ENCODE measurements around the gene ASS1.

DNA sequence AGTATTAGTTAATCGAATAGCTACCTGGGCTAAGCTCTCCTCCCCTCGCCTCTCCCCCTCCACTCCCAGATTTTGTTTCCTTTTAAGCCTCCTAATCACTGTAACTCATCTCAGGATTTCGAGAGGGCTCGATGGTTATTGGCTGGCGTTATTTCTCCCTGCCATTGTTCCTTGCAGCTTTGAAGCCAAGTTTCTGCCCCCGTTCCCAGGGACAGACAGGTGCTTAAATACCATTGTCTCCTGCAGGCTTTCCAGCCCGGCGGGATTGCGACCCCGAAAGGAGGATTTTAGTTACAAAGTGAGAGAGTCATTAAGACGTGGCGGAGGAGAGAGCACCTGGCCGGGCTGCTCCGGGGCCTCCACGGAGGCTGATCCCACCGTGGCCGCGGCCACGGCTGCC, 46.2 kb downstream of the ASS1 start:
- TF ChIP-seq, protein P1, sequence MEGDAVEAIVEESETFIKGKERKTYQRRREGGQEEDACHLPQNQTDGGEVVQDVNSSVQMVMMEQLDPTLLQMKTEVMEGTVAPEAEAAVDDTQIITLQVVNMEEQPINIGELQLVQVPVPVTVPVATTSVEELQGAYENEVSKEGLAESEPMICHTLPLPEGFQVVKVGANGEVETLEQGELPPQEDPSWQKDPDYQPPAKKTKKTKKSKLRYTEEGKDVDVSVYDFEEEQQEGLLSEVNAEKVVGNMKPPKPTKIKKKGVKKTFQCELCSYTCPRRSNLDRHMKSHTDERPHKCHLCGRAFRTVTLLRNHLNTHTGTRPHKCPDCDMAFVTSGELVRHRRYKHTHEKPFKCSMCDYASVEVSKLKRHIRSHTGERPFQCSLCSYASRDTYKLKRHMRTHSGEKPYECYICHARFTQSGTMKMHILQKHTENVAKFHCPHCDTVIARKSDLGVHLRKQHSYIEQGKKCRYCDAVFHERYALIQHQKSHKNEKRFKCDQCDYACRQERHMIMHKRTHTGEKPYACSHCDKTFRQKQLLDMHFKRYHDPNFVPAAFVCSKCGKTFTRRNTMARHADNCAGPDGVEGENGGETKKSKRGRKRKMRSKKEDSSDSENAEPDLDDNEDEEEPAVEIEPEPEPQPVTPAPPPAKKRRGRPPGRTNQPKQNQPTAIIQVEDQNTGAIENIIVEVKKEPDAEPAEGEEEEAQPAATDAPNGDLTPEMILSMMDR (conservative IDR thresholded peaks at IDR 0.05 in 1 of 2, IDR thresholded peaks at IDR 0.05 in 1 of 2; ENCODE audit: low read depth in 1 of 2, low read length in 2 of 2), result no peak
- TF ChIP-seq EZH2 (IDR thresholded peaks at IDR 0.05; ENCODE audit: low read length, missing control alignments), result no peak

All from fibroblast of lung (primary cell).